Osteocyte (in vitro differentiated cells): ENCODE measurements around the gene KCNC1. TPM values are rescaled to one million over a fixed set of nuclear protein-coding genes. Genes with fewer than 3 reads are reported as not detected.

Experiments
- DNase-seq: peaks from one replicate; pipeline ENCODE4 v3.0.0; 2021; ENCODE audit warnings: mixed read lengths; ENCODE audit not compliant: unreplicated experiment; ENCODE audit errors: extremely low spot score
- H3K27ac Mint-ChIP-seq: one replicate; pipeline ENCODE4 v1.8.0; 2021; ENCODE audit warnings: mild to moderate bottlenecking, mixed read lengths; ENCODE audit not compliant: unreplicated experiment
- H3K27me3 Mint-ChIP-seq: one replicate; pipeline ENCODE4 v1.8.0; 2021; ENCODE audit warnings: mixed read lengths; ENCODE audit not compliant: unreplicated experiment
- H3K36me3 Mint-ChIP-seq: one replicate; pipeline ENCODE4 v1.8.0; 2021; ENCODE audit warnings: mixed read lengths; ENCODE audit not compliant: unreplicated experiment
- H3K4me1 Mint-ChIP-seq: one replicate; pipeline ENCODE4 v1.8.0; 2021; ENCODE audit warnings: mixed read lengths; ENCODE audit not compliant: unreplicated experiment
- H3K4me3 Mint-ChIP-seq: one replicate; pipeline ENCODE4 v1.8.0; 2021; ENCODE audit warnings: mild to moderate bottlenecking, moderate library complexity, mixed read lengths; ENCODE audit not compliant: unreplicated experiment
- H3K9me3 Mint-ChIP-seq: one replicate; pipeline ENCODE4 v1.8.0; 2021; ENCODE audit warnings: mixed read lengths; ENCODE audit not compliant: unreplicated experiment
- total RNA-seq: library from RNA; stranded (reverse); gene quantifications from 2 replicates; pipeline ENCODE4 v1.2.1, GENCODE V29; 2021
- TF ChIP-seq, protein P1 (sequence below): fragments of 200-600 bp; sonication (generic); IDR thresholded peaks from 2 replicates; pipeline ENCODE4 v1.5.0; 2021; ENCODE audit warnings: antibody characterized with exemption, mild to moderate bottlenecking, moderate library complexity

KCNC1 gene
- total RNA-seq, 1 donor from 2014 or later = not detected

GRCh38 chr11:17764446-17765218, 30.1 kb downstream of the KCNC1 start:
- no peaks in the 10 kb centered on the region for H3K9me3 Mint-ChIP-seq
- no peaks in the 10 kb centered on the region for H3K4me1 Mint-ChIP-seq
- DNase-seq = no peak
- TF ChIP-seq, protein P1, sequence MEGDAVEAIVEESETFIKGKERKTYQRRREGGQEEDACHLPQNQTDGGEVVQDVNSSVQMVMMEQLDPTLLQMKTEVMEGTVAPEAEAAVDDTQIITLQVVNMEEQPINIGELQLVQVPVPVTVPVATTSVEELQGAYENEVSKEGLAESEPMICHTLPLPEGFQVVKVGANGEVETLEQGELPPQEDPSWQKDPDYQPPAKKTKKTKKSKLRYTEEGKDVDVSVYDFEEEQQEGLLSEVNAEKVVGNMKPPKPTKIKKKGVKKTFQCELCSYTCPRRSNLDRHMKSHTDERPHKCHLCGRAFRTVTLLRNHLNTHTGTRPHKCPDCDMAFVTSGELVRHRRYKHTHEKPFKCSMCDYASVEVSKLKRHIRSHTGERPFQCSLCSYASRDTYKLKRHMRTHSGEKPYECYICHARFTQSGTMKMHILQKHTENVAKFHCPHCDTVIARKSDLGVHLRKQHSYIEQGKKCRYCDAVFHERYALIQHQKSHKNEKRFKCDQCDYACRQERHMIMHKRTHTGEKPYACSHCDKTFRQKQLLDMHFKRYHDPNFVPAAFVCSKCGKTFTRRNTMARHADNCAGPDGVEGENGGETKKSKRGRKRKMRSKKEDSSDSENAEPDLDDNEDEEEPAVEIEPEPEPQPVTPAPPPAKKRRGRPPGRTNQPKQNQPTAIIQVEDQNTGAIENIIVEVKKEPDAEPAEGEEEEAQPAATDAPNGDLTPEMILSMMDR = no peak
- H3K27me3 Mint-ChIP-seq = peaks cover 2% of the 10 kb centered on the region
- H3K36me3 Mint-ChIP-seq = no peaks in the 10 kb centered on the region
- H3K27ac Mint-ChIP-seq = no peak overlapping the region
- H3K4me3 Mint-ChIP-seq = no peak overlapping the region

GRCh38 chr11:17765356-17766072, 30.9 kb downstream of the KCNC1 start:
- H3K4me3 Mint-ChIP-seq = no peak overlapping the region
- no peaks in the 10 kb centered on the region for H3K27me3 Mint-ChIP-seq
- no peaks in the 10 kb centered on the region for H3K9me3 Mint-ChIP-seq
- H3K36me3 Mint-ChIP-seq = no peaks in the 10 kb centered on the region
- H3K27ac Mint-ChIP-seq = no peak overlapping the region
- TF ChIP-seq, protein P1 = no peak
- no peak for DNase-seq
- H3K4me1 Mint-ChIP-seq = no peaks in the 10 kb centered on the region

- Mint-ChIP-seq H3K27me3 (no peaks in the 10 kb centered on the region), H3K27ac (no peak overlapping the region), H3K36me3 (no peaks in the 10 kb centered on the region), H3K9me3 (no peaks in the 10 kb centered on the region), H3K4me3 (no peak overlapping the region), H3K4me1 (no peaks in the 10 kb centered on the region)
- TF ChIP-seq, protein P1 = no peak
- DNase-seq = no peak
Observed at GRCh38 chr11:17766073-17766359, 31.4 kb downstream of the KCNC1 start.

DNA sequence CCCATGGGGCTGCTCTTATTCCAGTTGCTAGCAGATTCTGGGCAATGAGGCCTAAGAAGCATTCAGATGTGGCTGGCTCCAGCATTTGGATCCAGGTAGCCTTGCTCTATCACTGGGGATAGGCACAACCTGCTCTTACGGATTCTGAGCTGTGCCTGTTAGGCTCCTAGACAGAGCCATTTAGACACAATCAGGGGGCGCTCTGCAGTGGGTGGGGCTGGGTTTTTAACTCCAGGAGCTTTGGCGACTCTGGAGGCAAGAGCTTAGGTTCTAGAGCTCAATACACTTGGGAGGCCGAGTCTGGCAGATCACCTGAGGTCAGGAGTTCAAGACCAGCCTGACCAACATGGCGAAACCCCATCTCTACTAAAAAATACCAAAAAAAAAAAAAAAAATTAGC, 32.0 kb downstream of the KCNC1 start:
- no peaks in the 10 kb centered on the region for H3K9me3 Mint-ChIP-seq
- no peaks in the 10 kb centered on the region for H3K4me1 Mint-ChIP-seq
- TF ChIP-seq, protein P1 = no peak
- H3K4me3 Mint-ChIP-seq = no peak overlapping the region
- H3K36me3 Mint-ChIP-seq = no peaks in the 10 kb centered on the region
- H3K27me3 Mint-ChIP-seq = no peaks in the 10 kb centered on the region
- H3K27ac Mint-ChIP-seq = no peak overlapping the region
- no peak for DNase-seq

- no peak overlapping the region for H3K27ac Mint-ChIP-seq
- no peaks in the 10 kb centered on the region for H3K4me1 Mint-ChIP-seq
- DNase-seq = no peak
- TF ChIP-seq, protein P1 = no peak
- H3K9me3 Mint-ChIP-seq = no peaks in the 10 kb centered on the region
- no peaks in the 10 kb centered on the region for H3K27me3 Mint-ChIP-seq
- H3K4me3 Mint-ChIP-seq = no peak overlapping the region
- H3K36me3 Mint-ChIP-seq = no peaks in the 10 kb centered on the region
Observed at GRCh38 chr11:17767301-17767885, 32.8 kb downstream of the KCNC1 start.
